OCI-LY1 (cell line): ENCODE measurements around the gene NDST4.

Source experiments
- EZH2 ChIP-seq: fragments of 200-600 bp; sonication (generic), shearing (Covaris generic); IDR thresholded peaks from 2 replicates; pipeline ENCODE4 v1.8.0; 2017; ENCODE audit warnings: borderline replicate concordance, mixed run types, mild to moderate bottlenecking, antibody characterized with exemption, low read length, moderate library complexity, mixed read lengths
- TF ChIP-seq, protein P1 (sequence below): fragments of 200-600 bp; sonication (generic), shearing (Covaris generic); IDR thresholded peaks from 2 replicates; pipeline ENCODE4 v1.5.1; 2017; ENCODE audit warnings: mild to moderate bottlenecking, antibody characterized with exemption, low read length, moderate library complexity, mixed read lengths

DNA sequence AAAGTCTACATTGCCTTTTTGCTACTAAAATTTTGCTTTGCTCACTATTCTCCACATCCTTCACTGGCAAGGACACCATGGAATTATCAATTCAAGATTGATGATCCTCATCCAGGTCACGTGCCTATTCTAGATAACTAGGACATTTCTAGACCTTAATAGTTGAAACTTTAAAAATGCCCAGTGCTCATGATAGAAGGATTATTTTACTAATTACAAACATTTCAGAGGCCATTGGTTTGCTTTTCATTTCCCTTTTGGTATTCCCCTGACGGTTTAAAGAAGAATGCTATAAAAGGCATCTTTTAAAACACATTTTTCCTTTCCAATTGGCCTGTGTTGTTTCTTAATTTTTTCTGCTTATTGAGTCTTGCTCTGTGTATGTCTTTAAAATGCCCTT is 249.4 kb downstream of the NDST4 start:
- TF ChIP-seq EZH2 = no peak
- TF ChIP-seq, protein P1, sequence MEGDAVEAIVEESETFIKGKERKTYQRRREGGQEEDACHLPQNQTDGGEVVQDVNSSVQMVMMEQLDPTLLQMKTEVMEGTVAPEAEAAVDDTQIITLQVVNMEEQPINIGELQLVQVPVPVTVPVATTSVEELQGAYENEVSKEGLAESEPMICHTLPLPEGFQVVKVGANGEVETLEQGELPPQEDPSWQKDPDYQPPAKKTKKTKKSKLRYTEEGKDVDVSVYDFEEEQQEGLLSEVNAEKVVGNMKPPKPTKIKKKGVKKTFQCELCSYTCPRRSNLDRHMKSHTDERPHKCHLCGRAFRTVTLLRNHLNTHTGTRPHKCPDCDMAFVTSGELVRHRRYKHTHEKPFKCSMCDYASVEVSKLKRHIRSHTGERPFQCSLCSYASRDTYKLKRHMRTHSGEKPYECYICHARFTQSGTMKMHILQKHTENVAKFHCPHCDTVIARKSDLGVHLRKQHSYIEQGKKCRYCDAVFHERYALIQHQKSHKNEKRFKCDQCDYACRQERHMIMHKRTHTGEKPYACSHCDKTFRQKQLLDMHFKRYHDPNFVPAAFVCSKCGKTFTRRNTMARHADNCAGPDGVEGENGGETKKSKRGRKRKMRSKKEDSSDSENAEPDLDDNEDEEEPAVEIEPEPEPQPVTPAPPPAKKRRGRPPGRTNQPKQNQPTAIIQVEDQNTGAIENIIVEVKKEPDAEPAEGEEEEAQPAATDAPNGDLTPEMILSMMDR = no peak
